ENCODE data around the gene POR. TPM values are rescaled to one million over a fixed set of nuclear protein-coding genes. Genes with fewer than 3 reads are reported as not detected.

POR gene
- polyA plus RNA-seq, 1 donor, result 67.7 TPM

DNA sequence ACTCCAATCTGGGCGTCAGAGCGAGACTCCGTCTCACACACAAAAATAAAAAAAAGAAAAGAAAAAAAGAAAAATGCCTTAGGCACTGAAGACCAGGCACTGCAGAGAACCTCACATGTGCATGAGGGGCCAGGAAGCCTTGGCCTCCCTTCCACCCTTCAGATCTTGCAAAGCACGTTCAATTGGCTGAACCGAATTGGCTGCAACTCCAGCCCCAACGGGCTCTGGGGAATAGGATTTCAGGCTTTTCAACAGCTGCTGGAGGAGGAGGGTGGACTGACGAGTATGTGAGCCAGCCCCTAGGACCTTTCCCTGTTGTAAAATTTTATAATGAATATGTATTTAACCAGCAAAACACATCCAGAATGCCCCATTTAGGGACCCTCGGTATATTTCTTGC is 62.8 kb downstream of the POR start:
- no peak overlapping the region for H3K4me3 ChIP-seq (ENCODE audit: low read length)
- DNase-seq, result no peak
- peaks cover 7% of the 10 kb centered on the region for H3K9me3 ChIP-seq (ENCODE audit: control insufficient read depth, low read depth, low read length)
- H3K27ac ChIP-seq (ENCODE audit: low read length), result no peak overlapping the region
- 80% methylated on average over 1 of the region's 8 CpGs for WGBS (ENCODE audit: insufficient coverage, low lambda C conversion rate)
- no peaks in the 10 kb centered on the region for H3K27me3 ChIP-seq (ENCODE audit: control insufficient read depth, insufficient read depth, low read length)
- peaks cover 18% of the 10 kb centered on the region for H3K4me1 ChIP-seq (ENCODE audit: control insufficient read depth, insufficient read depth, low read length)
- peaks cover 54% of the 10 kb centered on the region for H3K36me3 ChIP-seq (ENCODE audit: control insufficient read depth, insufficient read depth, low read length)

DNA sequence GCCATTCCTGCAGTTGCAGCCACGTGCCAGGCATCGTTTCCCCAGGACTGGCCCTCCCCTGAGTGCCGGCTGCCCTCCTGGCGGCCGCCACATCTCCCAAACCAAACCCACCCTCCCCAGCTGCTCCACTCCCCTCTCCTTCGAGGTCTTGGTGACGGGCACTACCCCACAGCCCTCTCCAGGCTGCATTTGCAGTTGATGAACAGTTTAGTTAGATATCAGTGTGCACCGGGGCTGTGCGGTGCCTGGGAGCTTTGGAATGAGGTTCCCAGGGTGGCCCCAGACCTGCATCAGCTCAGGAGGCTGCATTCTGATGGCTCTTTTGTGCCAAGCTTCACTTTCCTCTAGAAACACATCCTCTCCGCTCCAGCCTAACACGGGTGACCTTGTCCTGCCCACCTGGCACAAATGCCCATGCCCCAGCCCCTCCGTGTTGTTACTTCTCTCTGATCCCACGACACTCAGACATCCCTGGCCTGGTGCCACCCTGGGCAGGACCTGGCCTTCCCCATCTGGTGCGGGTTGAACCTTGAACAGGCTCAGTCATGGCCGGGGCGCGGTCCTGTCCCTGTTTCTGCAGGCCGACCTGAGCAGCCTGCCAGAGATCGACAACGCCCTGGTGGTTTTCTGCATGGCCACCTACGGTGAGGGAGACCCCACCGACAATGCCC is 64.9 kb downstream of the POR start:
- WGBS (ENCODE audit: insufficient coverage, low lambda C conversion rate), result no CpG with 5 or more reads among the region's 22 CpGs
- Histone ChIP-seq H3K4me1 (ENCODE audit: control insufficient read depth, insufficient read depth, low read length) (peaks cover 18% of the 10 kb centered on the region), H3K36me3 (ENCODE audit: control insufficient read depth, insufficient read depth, low read length) (peaks cover 62% of the 10 kb centered on the region), H3K9me3 (ENCODE audit: control insufficient read depth, low read depth, low read length) (peaks cover 7% of the 10 kb centered on the region), H3K27me3 (ENCODE audit: control insufficient read depth, insufficient read depth, low read length) (no peaks in the 10 kb centered on the region), H3K27ac (ENCODE audit: low read length) (peak overlapping the region; percentile 27), H3K4me3 (ENCODE audit: low read length) (no peak overlapping the region)
- DNase-seq, result peak; percentile 62 to 78

DNA sequence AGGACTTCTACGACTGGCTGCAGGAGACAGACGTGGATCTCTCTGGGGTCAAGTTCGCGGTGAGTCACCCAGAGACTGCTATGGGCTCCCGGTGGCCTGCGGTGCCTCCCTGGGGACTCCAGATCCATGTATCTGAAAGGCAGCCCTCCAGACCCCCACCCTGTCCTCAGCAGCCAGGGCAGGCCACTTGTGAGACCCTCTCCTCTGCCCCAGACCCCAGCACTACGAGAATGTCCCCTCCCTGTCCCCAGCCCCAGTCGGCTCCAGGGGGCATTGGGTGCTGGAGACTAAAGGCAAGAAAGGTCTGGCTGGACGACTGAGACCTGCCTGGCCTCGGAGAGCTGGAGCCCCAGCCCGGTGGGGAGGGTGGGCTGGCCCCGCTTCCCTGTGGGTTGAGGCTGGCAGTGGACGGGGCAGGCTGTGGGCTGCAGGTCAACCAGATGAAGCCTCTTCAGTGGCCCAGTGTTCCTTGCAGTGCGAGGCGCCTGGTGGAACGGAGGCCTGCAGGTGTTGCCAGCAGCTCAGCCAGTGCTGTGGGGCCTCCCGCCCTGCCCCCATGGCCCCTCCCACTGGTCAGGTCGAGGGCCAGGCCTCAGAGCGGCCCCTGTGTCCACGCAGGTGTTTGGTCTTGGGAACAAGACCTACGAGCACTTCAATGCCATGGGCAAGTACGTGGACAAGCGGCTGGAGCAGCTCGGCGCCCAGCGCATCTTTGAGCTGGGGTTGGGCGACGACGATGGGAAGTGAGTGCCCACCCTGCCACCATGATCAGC is 65.7 kb downstream of the POR start:
- no peak for DNase-seq
- Histone ChIP-seq H3K36me3 (ENCODE audit: control insufficient read depth, insufficient read depth, low read length) (peaks cover 68% of the 10 kb centered on the region), H3K9me3 (ENCODE audit: control insufficient read depth, low read depth, low read length) (peaks cover 7% of the 10 kb centered on the region), H3K4me3 (ENCODE audit: low read length) (no peak overlapping the region), H3K4me1 (ENCODE audit: control insufficient read depth, insufficient read depth, low read length) (peaks cover 18% of the 10 kb centered on the region), H3K27ac (ENCODE audit: low read length) (peak overlapping the region; percentile 27), H3K27me3 (ENCODE audit: control insufficient read depth, insufficient read depth, low read length) (no peaks in the 10 kb centered on the region)
- 90% methylated on average over 2 of the region's 29 CpGs for WGBS (ENCODE audit: insufficient coverage, low lambda C conversion rate)

DNA sequence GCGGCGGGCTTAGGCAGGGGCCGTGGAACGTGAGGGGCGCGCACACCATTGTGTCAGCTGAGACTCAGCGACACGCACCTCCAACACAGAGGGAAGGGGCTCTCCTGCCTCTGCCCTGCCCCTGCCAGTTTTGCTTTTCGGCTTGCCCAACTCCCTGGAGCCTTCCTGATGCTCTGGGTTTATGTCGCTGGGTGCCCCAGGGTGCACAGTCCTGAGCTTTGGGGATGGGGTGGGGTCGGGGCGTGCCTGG is 66.2 kb downstream of the POR start:
- peaks cover 73% of the 10 kb centered on the region for H3K36me3 ChIP-seq (ENCODE audit: control insufficient read depth, insufficient read depth, low read length)
- peaks cover 7% of the 10 kb centered on the region for H3K9me3 ChIP-seq (ENCODE audit: control insufficient read depth, low read depth, low read length)
- 100% methylated on average over 1 of the region's 12 CpGs for WGBS (ENCODE audit: insufficient coverage, low lambda C conversion rate)
- no peak overlapping the region for H3K27ac ChIP-seq (ENCODE audit: low read length)
- DNase-seq, result no peak
- H3K4me3 ChIP-seq (ENCODE audit: low read length), result no peak overlapping the region
- no peaks in the 10 kb centered on the region for H3K27me3 ChIP-seq (ENCODE audit: control insufficient read depth, insufficient read depth, low read length)
- peaks cover 18% of the 10 kb centered on the region for H3K4me1 ChIP-seq (ENCODE audit: control insufficient read depth, insufficient read depth, low read length)

DNA sequence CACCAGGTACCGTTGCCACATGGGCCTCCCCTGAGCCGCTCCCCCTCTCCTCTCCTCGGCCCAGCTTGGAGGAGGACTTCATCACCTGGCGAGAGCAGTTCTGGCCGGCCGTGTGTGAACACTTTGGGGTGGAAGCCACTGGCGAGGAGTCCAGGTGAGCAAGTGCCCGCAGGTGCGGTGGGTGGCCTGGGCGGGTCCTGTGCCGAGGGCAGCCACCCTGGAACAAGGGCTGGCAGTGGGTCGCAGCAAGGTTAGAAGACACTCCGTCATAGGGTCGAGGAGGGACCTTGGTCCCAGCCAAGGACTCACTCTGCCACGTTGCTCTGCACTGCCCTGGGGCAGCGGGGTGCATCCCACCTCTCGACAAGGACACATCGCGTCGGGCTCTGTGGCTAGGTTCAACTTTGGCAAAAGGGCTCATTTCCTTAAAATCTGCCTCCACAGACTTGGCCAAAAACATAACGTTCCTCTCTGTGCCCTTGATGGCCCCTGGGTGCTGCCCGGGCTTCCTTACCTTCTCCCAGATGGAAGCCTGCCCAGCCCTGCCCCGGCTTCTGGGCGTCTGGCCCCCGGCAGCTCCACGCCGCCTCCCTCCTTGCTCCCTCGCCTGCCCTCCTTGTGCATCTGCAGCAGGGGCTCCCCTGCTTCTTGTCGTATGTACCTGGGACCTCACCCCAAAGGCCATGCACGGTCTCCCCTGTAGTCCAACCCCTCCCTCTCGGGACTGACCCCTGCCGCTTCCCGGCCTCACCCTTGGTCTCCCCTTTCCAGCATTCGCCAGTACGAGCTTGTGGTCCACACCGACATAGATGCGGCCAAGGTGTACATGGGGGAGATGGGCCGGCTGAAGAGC is 66.7 kb downstream of the POR start:
- no CpG with 5 or more reads among the region's 38 CpGs for WGBS (ENCODE audit: insufficient coverage, low lambda C conversion rate)
- DNase-seq, result no peak
- no peaks in the 10 kb centered on the region for H3K27me3 ChIP-seq (ENCODE audit: control insufficient read depth, insufficient read depth, low read length)
- H3K4me3 ChIP-seq (ENCODE audit: low read length), result no peak overlapping the region
- H3K27ac ChIP-seq (ENCODE audit: low read length), result no peak overlapping the region
- H3K9me3 ChIP-seq (ENCODE audit: control insufficient read depth, low read depth, low read length), result peaks cover 7% of the 10 kb centered on the region
- peaks cover 78% of the 10 kb centered on the region for H3K36me3 ChIP-seq (ENCODE audit: control insufficient read depth, insufficient read depth, low read length)
- H3K4me1 ChIP-seq (ENCODE audit: control insufficient read depth, insufficient read depth, low read length), result peaks cover 18% of the 10 kb centered on the region

DNA sequence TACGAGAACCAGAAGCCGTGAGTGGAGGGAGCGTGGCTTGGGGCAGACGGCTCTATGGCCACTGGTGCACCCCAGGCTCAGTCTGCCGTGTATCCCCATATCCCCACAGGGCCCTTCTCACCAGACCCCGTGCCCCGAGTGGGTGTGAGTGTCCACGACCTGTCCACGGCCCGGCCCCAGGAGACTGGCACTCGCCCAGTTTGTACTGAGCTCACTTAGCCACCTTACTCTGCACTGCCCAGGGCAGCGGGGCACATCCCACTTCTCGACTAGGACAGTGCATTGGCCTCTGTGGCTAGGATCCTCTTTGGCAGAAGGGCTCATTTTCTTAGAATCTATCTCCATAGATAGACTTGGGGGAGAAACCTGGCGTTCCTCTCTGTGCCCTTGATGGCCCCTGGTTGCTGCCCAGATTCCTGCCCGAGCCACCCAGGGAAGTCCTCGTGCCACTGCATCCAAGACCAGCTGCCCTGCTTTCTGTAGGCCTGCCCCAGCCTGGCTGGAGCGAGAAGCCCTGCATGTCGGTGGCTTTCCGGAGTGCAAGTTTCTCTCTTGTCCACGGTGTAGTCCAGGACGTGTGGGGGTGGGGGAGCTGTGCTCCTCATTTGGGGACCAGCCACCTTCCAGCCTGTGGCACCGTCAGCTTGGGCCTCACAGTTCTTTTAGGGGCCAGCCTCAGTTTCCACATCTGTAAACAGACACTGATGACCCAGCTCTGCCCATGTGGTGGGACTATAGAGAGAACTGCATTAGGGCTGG is 67.5 kb downstream of the POR start:
- Histone ChIP-seq H3K27ac (ENCODE audit: low read length) (no peak overlapping the region), H3K27me3 (ENCODE audit: control insufficient read depth, insufficient read depth, low read length) (no peaks in the 10 kb centered on the region), H3K4me1 (ENCODE audit: control insufficient read depth, insufficient read depth, low read length) (peaks cover 18% of the 10 kb centered on the region), H3K4me3 (ENCODE audit: low read length) (no peak overlapping the region), H3K9me3 (ENCODE audit: control insufficient read depth, low read depth, low read length) (peaks cover 7% of the 10 kb centered on the region), H3K36me3 (ENCODE audit: control insufficient read depth, insufficient read depth, low read length) (peaks cover 81% of the 10 kb centered on the region)
- DNase-seq, result no peak
- WGBS (ENCODE audit: insufficient coverage, low lambda C conversion rate), result no CpG with 5 or more reads among the region's 22 CpGs

DNA sequence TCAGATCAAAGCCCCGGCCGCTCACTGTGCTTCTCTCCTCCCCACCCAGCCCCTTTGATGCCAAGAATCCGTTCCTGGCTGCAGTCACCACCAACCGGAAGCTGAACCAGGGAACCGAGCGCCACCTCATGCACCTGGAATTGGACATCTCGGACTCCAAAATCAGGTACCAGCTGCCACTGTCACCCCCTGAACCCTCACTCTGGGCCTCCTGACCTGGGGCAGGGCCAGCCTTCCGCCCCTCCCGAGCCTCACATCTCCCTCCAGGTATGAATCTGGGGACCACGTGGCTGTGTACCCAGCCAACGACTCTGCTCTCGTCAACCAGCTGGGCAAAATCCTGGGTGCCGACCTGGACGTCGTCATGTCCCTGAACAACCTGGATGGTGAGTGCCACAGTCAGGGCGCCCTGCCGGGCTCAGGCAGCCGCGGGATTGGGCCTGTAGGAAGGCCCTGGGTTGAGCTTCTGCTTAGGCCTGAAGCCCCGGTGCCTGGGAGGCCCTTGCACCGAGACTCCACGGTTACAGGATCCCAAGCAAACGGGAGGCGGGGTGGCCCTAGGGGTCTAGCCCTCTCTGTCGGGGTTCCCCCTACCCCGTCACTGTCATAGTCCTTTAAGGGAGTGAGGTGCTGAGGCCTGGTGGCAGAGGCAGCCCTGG is 68.6 kb downstream of the POR start:
- DNase-seq, result no peak
- Histone ChIP-seq H3K4me1 (ENCODE audit: control insufficient read depth, insufficient read depth, low read length) (peaks cover 18% of the 10 kb centered on the region), H3K27ac (ENCODE audit: low read length) (no peak overlapping the region), H3K36me3 (ENCODE audit: control insufficient read depth, insufficient read depth, low read length) (peaks cover 88% of the 10 kb centered on the region), H3K4me3 (ENCODE audit: low read length) (no peak overlapping the region), H3K27me3 (ENCODE audit: control insufficient read depth, insufficient read depth, low read length) (no peaks in the 10 kb centered on the region), H3K9me3 (ENCODE audit: control insufficient read depth, low read depth, low read length) (peaks cover 7% of the 10 kb centered on the region)
- no CpG with 5 or more reads among the region's 26 CpGs for WGBS (ENCODE audit: insufficient coverage, low lambda C conversion rate)

DNA sequence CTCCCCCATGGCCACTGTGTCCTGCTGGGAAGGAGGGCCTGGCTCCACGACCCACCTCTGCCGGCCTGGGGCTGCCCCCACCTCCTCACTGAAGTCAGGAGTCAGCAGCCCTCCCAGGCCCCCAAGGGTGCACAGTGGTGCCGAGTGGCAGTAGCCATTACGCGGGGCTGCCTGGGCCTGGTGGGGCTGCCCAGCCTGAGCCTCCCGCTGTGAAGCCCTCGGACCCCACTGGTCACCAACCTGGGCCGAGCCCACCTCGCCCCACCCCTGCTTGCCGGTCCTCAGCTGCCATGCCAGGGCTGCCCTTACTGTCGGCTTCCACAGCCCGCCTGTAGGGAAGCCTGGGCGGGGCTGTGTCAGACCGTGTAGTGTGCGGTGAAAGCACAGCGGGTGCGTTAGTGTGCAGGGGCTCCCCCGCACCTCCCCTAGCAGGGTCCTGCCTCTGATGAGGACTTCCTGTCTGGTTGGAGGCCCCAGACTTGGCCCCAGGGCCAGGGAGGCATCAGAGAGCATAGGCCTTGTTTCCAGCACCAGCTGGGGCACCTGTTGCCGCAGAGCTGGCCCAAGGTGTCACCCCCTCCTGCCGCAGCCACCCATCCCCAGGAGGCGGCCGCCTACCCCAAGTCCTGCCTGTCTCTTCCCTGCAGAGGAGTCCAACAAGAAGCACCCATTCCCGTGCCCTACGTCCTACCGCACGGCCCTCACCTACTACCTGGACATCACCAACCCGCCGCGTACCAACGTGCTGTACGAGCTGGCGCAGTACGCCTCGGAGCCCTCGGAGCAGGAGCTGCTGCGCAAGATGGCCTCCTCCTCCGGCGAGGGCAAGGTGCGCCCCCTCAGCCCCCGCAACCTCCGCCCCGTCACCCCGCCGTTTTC is 69.4 kb downstream of the POR start:
- no peak for DNase-seq
- no peaks in the 10 kb centered on the region for H3K27me3 ChIP-seq (ENCODE audit: control insufficient read depth, insufficient read depth, low read length)
- peaks cover 84% of the 10 kb centered on the region for H3K36me3 ChIP-seq (ENCODE audit: control insufficient read depth, insufficient read depth, low read length)
- peaks cover 14% of the 10 kb centered on the region for H3K4me1 ChIP-seq (ENCODE audit: control insufficient read depth, insufficient read depth, low read length)
- no peak overlapping the region for H3K27ac ChIP-seq (ENCODE audit: low read length)
- WGBS (ENCODE audit: insufficient coverage, low lambda C conversion rate), result no CpG with 5 or more reads among the region's 44 CpGs
- H3K9me3 ChIP-seq (ENCODE audit: control insufficient read depth, low read depth, low read length), result peaks cover 7% of the 10 kb centered on the region
- H3K4me3 ChIP-seq (ENCODE audit: low read length), result no peak overlapping the region

DNA sequence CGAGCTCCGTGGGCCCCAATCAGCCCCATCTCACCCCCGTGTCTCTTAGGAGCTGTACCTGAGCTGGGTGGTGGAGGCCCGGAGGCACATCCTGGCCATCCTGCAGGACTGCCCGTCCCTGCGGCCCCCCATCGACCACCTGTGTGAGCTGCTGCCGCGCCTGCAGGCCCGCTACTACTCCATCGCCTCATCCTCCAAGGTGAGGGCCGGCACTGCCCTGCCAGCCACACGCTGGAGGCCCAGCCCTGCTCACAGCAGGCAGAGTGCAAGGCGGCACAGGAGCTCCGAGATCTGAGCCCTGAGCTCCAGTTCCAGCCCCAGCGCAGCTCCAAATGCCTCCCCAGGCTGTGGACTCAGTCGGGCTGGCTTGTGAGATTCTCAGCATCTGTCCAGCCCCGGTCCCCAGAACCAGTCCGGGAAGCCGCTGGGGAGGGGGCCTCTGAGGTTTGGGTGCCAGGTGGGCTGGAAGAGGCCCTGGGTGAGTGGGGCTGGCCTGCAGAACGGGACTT is 70.1 kb downstream of the POR start:
- H3K9me3 ChIP-seq (ENCODE audit: control insufficient read depth, low read depth, low read length), result peaks cover 7% of the 10 kb centered on the region
- WGBS (ENCODE audit: insufficient coverage, low lambda C conversion rate), result no CpG with 5 or more reads among the region's 21 CpGs
- H3K36me3 ChIP-seq (ENCODE audit: control insufficient read depth, insufficient read depth, low read length), result peaks cover 78% of the 10 kb centered on the region
- DNase-seq, result no peak
- peaks cover 7% of the 10 kb centered on the region for H3K4me1 ChIP-seq (ENCODE audit: control insufficient read depth, insufficient read depth, low read length)
- H3K4me3 ChIP-seq (ENCODE audit: low read length), result no peak overlapping the region
- H3K27ac ChIP-seq (ENCODE audit: low read length), result no peak overlapping the region
- H3K27me3 ChIP-seq (ENCODE audit: control insufficient read depth, insufficient read depth, low read length), result no peaks in the 10 kb centered on the region
